Epidermal melanocyte (primary cell): ENCODE data around the gene ULBP2.
A peak's percentile ranks its signal among the peaks of the same experiment; 100 is the strongest.

Experiments
- DNase-seq: peaks from one replicate; pipeline ENCODE4 v3.0.0; 2011; ENCODE audit warnings: low spot score; ENCODE audit not compliant: insufficient read length

The ULBP2 gene

GRCh38 chr6:149941583-149942460 is at the start of gene ULBP2:
Gene ULBP2, plus strand, starts transcription at chr6:149942014. Its CDS starts 59 bp downstream, at chr6:149942073.
- DNase-seq: peak; percentile 56

- no peak for DNase-seq
These were observed 46.7 kb upstream of the ULBP2 start for GRCh38 chr6:149895048-149895590.

- DNase-seq: no peak
These were observed 46.0 kb upstream of the ULBP2 start for GRCh38 chr6:149895833-149896271.

GRCh38 chr6:149896491-149896890 is 45.3 kb upstream of the ULBP2 start:
- no peak for DNase-seq

GRCh38 chr6:149897015-149897697 is 44.7 kb upstream of the ULBP2 start:
- DNase-seq: peak; percentile 89

- no peak for DNase-seq
These were observed 43.7 kb upstream of the ULBP2 start, which contains the start of gene RAET1E for GRCh38 chr6:149897855-149898744. Gene RAET1E, minus strand, starts transcription at chr6:149898113. Its CDS starts 7,212 bp downstream, at chr6:149890901.

GRCh38 chr6:149898966-149899365 is 42.8 kb upstream of the ULBP2 start:
- DNase-seq: no peak

GRCh38 chr6:149899486-149899885 is 42.3 kb upstream of the ULBP2 start:
- no peak for DNase-seq

GRCh38 chr6:149899926-149900619 is 41.7 kb upstream of the ULBP2 start:
- DNase-seq: no peak

GRCh38 chr6:149900620-149901443 is 41.0 kb upstream of the ULBP2 start:
- no peak for DNase-seq

GRCh38 chr6:149901444-149902140 is 40.2 kb upstream of the ULBP2 start:
- DNase-seq: no peak

GRCh38 chr6:149903938-149904611 is 37.7 kb upstream of the ULBP2 start:
- no peak for DNase-seq

- DNase-seq: no peak
These were observed 37.0 kb upstream of the ULBP2 start for GRCh38 chr6:149904661-149905370.

- no peak for DNase-seq
These were observed 36.4 kb upstream of the ULBP2 start for GRCh38 chr6:149905371-149905910.

- DNase-seq: no peak
These were observed 35.9 kb upstream of the ULBP2 start for GRCh38 chr6:149905911-149906371.

GRCh38 chr6:149906405-149906804 is 35.4 kb upstream of the ULBP2 start:
- DNase-seq: no peak

GRCh38 chr6:149907317-149907716 is 34.5 kb upstream of the ULBP2 start:
- no peak for DNase-seq
